Central memory CD8-positive, alpha-beta T cell (primary cell): ENCODE measurements around the gene IQCK.
"Not testable (repeated sequence)": the region's sequence is repeated elsewhere in the genome, so short reads cannot be mapped to it uniquely, and the experiment has no call there.

Experiments used
- ATAC-seq: fragments of 150-1000 bp; cut with Tn5 transposase; replicated peaks from 2 replicates; pipeline ENCODE4 v1.10.0; 2022; ENCODE audit warnings: mild to moderate bottlenecking, moderate FRiP score, moderate number of reproducible peaks; ENCODE audit not compliant: poor library complexity, severe bottlenecking; ENCODE audit errors: extremely low read depth
- DNase-seq, 2 donors: peaks; one replicate each; pipeline ENCODE4 v3.0.0; 2021; ENCODE audit warnings: low spot score in 2 of 2
- H3K27ac Mint-ChIP-seq: one replicate; pipeline ENCODE4 v1.8.0; 2022; ENCODE audit warnings: low read depth, mild to moderate bottlenecking, moderate library complexity, mixed read lengths
- H3K27me3 Mint-ChIP-seq: one replicate; pipeline ENCODE4 v1.8.0; 2022; ENCODE audit warnings: mixed read lengths
- H3K36me3 Mint-ChIP-seq: one replicate; pipeline ENCODE4 v1.8.0; 2022; ENCODE audit warnings: mild to moderate bottlenecking, moderate library complexity, mixed read lengths; ENCODE audit not compliant: insufficient read depth
- H3K4me1 Mint-ChIP-seq: one replicate; pipeline ENCODE4 v1.8.0; 2022; ENCODE audit warnings: mixed read lengths
- H3K4me3 Mint-ChIP-seq: one replicate; pipeline ENCODE4 v1.8.0; 2022; ENCODE audit warnings: mild to moderate bottlenecking, moderate library complexity, mixed read lengths
- H3K9me3 Mint-ChIP-seq: one replicate; pipeline ENCODE4 v1.8.0; 2022; ENCODE audit warnings: mixed read lengths

IQCK gene

GRCh38 chr16:19713697-19714096, 4.4 kb upstream of the IQCK start:
- Mint-ChIP-seq H3K27me3 (no peaks in the 10 kb centered on the region), H3K36me3 (peaks cover 30% of the 10 kb centered on the region), H3K9me3 (no peaks in the 10 kb centered on the region), H3K27ac (no peak overlapping the region), H3K4me3 (no peak overlapping the region), H3K4me1 (peaks cover 37% of the 10 kb centered on the region)
- DNase-seq (no peak), ATAC-seq (no peak)

- no peaks in the 10 kb centered on the region for H3K9me3 Mint-ChIP-seq
- H3K36me3 Mint-ChIP-seq: peaks cover 26% of the 10 kb centered on the region
- ATAC-seq: no peak
- H3K27me3 Mint-ChIP-seq: no peaks in the 10 kb centered on the region
- no peak for DNase-seq
- H3K27ac Mint-ChIP-seq: no peak overlapping the region
- H3K4me3 Mint-ChIP-seq: no peak overlapping the region
- H3K4me1 Mint-ChIP-seq: peaks cover 29% of the 10 kb centered on the region
Measured at GRCh38 chr16:19715566-19715965, 2.5 kb upstream of the IQCK start.

- Mint-ChIP-seq H3K4me3 (peak overlapping the region; percentile 33), H3K4me1 (peaks cover 29% of the 10 kb centered on the region), H3K9me3 (no peaks in the 10 kb centered on the region), H3K27me3 (no peaks in the 10 kb centered on the region), H3K36me3 (peaks cover 26% of the 10 kb centered on the region), H3K27ac (no peak overlapping the region)
- ATAC-seq: no peak
- DNase-seq: no peak
Measured at GRCh38 chr16:19716183-19716582, 1.9 kb upstream of the IQCK start.

- H3K27me3 Mint-ChIP-seq, DNase-seq, ATAC-seq, H3K9me3 Mint-ChIP-seq: not testable (repeated sequence)
- Mint-ChIP-seq H3K36me3 (peaks cover 25% of the 10 kb centered on the region), H3K4me1 (peaks cover 28% of the 10 kb centered on the region), H3K27ac (peak overlapping the region; percentile 80), H3K4me3 (peak overlapping the region; percentile 95)
Measured at GRCh38 chr16:19716728-19717127, 1.3 kb upstream of the IQCK start.

GRCh38 chr16:19717314-19717713, 757 bp upstream of the IQCK start:
- Mint-ChIP-seq H3K4me1 (peaks cover 24% of the 10 kb centered on the region), H3K9me3 (no peaks in the 10 kb centered on the region), H3K27ac (peak overlapping the region; percentile 80), H3K4me3 (peak overlapping the region; percentile 95), H3K36me3 (peaks cover 25% of the 10 kb centered on the region), H3K27me3 (no peaks in the 10 kb centered on the region)
- ATAC-seq (no peak), DNase-seq (no peak)

- Mint-ChIP-seq H3K27ac (no peak overlapping the region), H3K9me3 (no peaks in the 10 kb centered on the region), H3K27me3 (no peaks in the 10 kb centered on the region), H3K4me3 (peak overlapping the region; percentile 95), H3K36me3 (peaks cover 21% of the 10 kb centered on the region), H3K4me1 (peaks cover 24% of the 10 kb centered on the region)
- no peak for ATAC-seq
- DNase-seq: no peak
Measured at GRCh38 chr16:19718624-19718965, 524 bp downstream of the IQCK start.

GRCh38 chr16:19722269-19722952, 4.3 kb downstream of the IQCK start:
- ATAC-seq: no peak
- peaks cover 3% of the 10 kb centered on the region for H3K4me1 Mint-ChIP-seq
- H3K27ac Mint-ChIP-seq: no peak overlapping the region
- no peaks in the 10 kb centered on the region for H3K27me3 Mint-ChIP-seq
- no peak overlapping the region for H3K4me3 Mint-ChIP-seq
- no peak for DNase-seq
- peaks cover 10% of the 10 kb centered on the region for H3K36me3 Mint-ChIP-seq
- H3K9me3 Mint-ChIP-seq: no peaks in the 10 kb centered on the region

- H3K4me1 Mint-ChIP-seq: peaks cover 6% of the 10 kb centered on the region
- no peak for DNase-seq
Measured at GRCh38 chr16:19722981-19723380, 4.9 kb downstream of the IQCK start.

GRCh38 chr16:19728636-19728965, 10.5 kb downstream of the IQCK start:
- H3K27ac Mint-ChIP-seq: no peak overlapping the region
- DNase-seq: no peak
- no peak overlapping the region for H3K4me3 Mint-ChIP-seq
- H3K27me3 Mint-ChIP-seq: no peaks in the 10 kb centered on the region
- H3K9me3 Mint-ChIP-seq: no peaks in the 10 kb centered on the region
- H3K4me1 Mint-ChIP-seq: peaks cover 6% of the 10 kb centered on the region
- H3K36me3 Mint-ChIP-seq: peaks cover under 1% of the 10 kb centered on the region
- ATAC-seq: no peak

More at GRCh38 chr16:19722981-19723380, 4.9 kb downstream of the IQCK start:
- Mint-ChIP-seq H3K36me3 (peaks cover 6% of the 10 kb centered on the region), H3K27me3 (no peaks in the 10 kb centered on the region), H3K9me3 (no peaks in the 10 kb centered on the region), H3K4me3 (no peak overlapping the region), H3K27ac (no peak overlapping the region)
- no peak for ATAC-seq

GRCh38 chr16:19733551-19733950, 15.5 kb downstream of the IQCK start:
- DNase-seq (no peak), ATAC-seq (no peak)
- Mint-ChIP-seq H3K27me3 (no peaks in the 10 kb centered on the region), H3K27ac (no peak overlapping the region), H3K4me3 (no peak overlapping the region), H3K9me3 (no peaks in the 10 kb centered on the region), H3K36me3 (peaks cover 4% of the 10 kb centered on the region), H3K4me1 (no peaks in the 10 kb centered on the region)

- no peaks in the 10 kb centered on the region for H3K9me3 Mint-ChIP-seq
- no peaks in the 10 kb centered on the region for H3K27me3 Mint-ChIP-seq
- no peaks in the 10 kb centered on the region for H3K4me1 Mint-ChIP-seq
Measured at GRCh38 chr16:19735074-19735867, 17.2 kb downstream of the IQCK start.

GRCh38 chr16:19737306-19738038, 19.4 kb downstream of the IQCK start:
- DNase-seq (no peak), ATAC-seq (no peak)
- H3K36me3 Mint-ChIP-seq: peaks cover 4% of the 10 kb centered on the region
- H3K27me3 Mint-ChIP-seq: no peaks in the 10 kb centered on the region
- no peaks in the 10 kb centered on the region for H3K4me1 Mint-ChIP-seq
- H3K27ac Mint-ChIP-seq: no peak overlapping the region
- H3K4me3 Mint-ChIP-seq: no peak overlapping the region
- no peaks in the 10 kb centered on the region for H3K9me3 Mint-ChIP-seq

More at GRCh38 chr16:19735074-19735867, 17.2 kb downstream of the IQCK start:
- no peak for DNase-seq
- Mint-ChIP-seq H3K27ac (no peak overlapping the region), H3K4me3 (no peak overlapping the region), H3K36me3 (peaks cover 4% of the 10 kb centered on the region)
- no peak for ATAC-seq

- peaks cover 2% of the 10 kb centered on the region for H3K36me3 Mint-ChIP-seq
- H3K27me3 Mint-ChIP-seq: no peaks in the 10 kb centered on the region
- DNase-seq: no peak
- H3K4me3 Mint-ChIP-seq: no peak overlapping the region
- no peaks in the 10 kb centered on the region for H3K9me3 Mint-ChIP-seq
- ATAC-seq: no peak
- H3K4me1 Mint-ChIP-seq: no peaks in the 10 kb centered on the region
- no peak overlapping the region for H3K27ac Mint-ChIP-seq
Measured at GRCh38 chr16:19741354-19741753, 23.3 kb downstream of the IQCK start.
